GM12873 (cell line): ENCODE data around the gene ANKMY1.

Source experiments
- CTCF ChIP-seq: IDR thresholded peaks from 2 replicates; pipeline ENCODE4 v1.5.1; 2012; ENCODE audit warnings: low read depth, mild to moderate bottlenecking, moderate library complexity, low read length, control low read depth; ENCODE audit not compliant: insufficient read depth; ENCODE audit errors: missing control alignments

ANKMY1 gene

GRCh38 chr2:240558236-240558761, 511 bp upstream of the ANKMY1 start:
- no peak for TF ChIP-seq CTCF

GRCh38 chr2:240557101-240557751, 562 bp downstream of the ANKMY1 start:
- TF ChIP-seq CTCF = no peak

- peak; percentile 73 for TF ChIP-seq CTCF
Measured at GRCh38 chr2:240556553-240557100, 1.2 kb downstream of the ANKMY1 start.

GRCh38 chr2:240555541-240556250, 2.1 kb downstream of the ANKMY1 start:
- no peak for TF ChIP-seq CTCF

- no peak for TF ChIP-seq CTCF
Measured at GRCh38 chr2:240554767-240555493, 2.9 kb downstream of the ANKMY1 start.

- no peak for TF ChIP-seq CTCF
Measured at GRCh38 chr2:240553956-240554480, 3.8 kb downstream of the ANKMY1 start.
